ENCODE results near the gene CCDC40. TPM values are rescaled to one million over a fixed set of nuclear protein-coding genes. Genes with fewer than 3 reads are reported as not detected.
A peak's percentile ranks its signal among the peaks of the same experiment; 100 is the strongest.

Gene CCDC40
- total RNA-seq, 1 experiment from 2014 or later: 7.5 TPM

GRCh38 chr17:79987935-79988184 is 48.6 kb upstream of the CCDC40 start:
- ChIA-PET CTCF (interaction anchor here (0.6 to 1.0 kb wide), 3 partner anchors 42 to 180 kb away, joined by 3 to 5 read pairs (median 3); partner anchors contain the start of gene CBX4), POLR2A (ENCODE audit: unreplicated experiment) (interaction anchor here (0.7 to 0.9 kb wide), 2 partner anchors 148 to 242 kb away, joined by 4 to 6 read pairs; no protein-coding TSS in a partner anchor)
- DNase-seq: no peak
- Histone ChIP-seq H3K36me3 (ENCODE audit: low read depth, low read length) (no peaks in the 10 kb centered on the region), H3K27ac (ENCODE audit: low read length) (peak overlapping the region; percentile 45), H3K9me2 (replicated peaks; ENCODE audit: low read length) (no peaks in the 10 kb centered on the region), H3F3A (ENCODE audit: low read length, unreplicated experiment) (peaks cover 4% of the 10 kb centered on the region), H3K4me3 (ENCODE audit: low read length) (peak overlapping the region; percentile 51), H3K79me2 (ENCODE audit: low read length) (no peaks in the 10 kb centered on the region), H3K9me3 (ENCODE audit: low read length) (no peaks in the 10 kb centered on the region), H3K9ac (ENCODE audit: low read length) (peak overlapping the region; percentile 31), H4K20me1 (ENCODE audit: low read length) (no peaks in the 10 kb centered on the region), H2AFZ (ENCODE audit: low read length) (peak overlapping the region; percentile 45), H3K4me1 (ENCODE audit: insufficient read depth, low read length) (peaks cover 39% of the 10 kb centered on the region), H3K4me2 (ENCODE audit: low read length) (peak overlapping the region; percentile 79), H3K27me3 (ENCODE audit: low read length) (no peaks in the 10 kb centered on the region)
- TF ChIP-seq EZH2phosphoT487 (IDR thresholded peaks at IDR 0.05; ENCODE audit: borderline replicate concordance, low read length): no peak
- TF ChIP-seq EZH2 (IDR thresholded peaks at IDR 0.05; ENCODE audit: low read length, unreplicated experiment): no peak
- no peak for TF ChIP-seq CTCF (conservative IDR thresholded peaks at IDR 0.05; ENCODE audit: low read depth, low read length)
- no peak for ATAC-seq
- intact Hi-C loops (cut with micrococcal nuclease): loop anchor here (1.0 to 5.0 kb wide), 3 partner anchors 27 to 150 kb away; no protein-coding TSS in a partner anchor
- BruUV-seq (replicated peaks): TSS peak; percentile 19

- DNase-seq: peak; percentile 93
- peak; percentile 71 for ATAC-seq
- Histone ChIP-seq H3K27me3 (ENCODE audit: low read length) (no peaks in the 10 kb centered on the region), H3K9me2 (replicated peaks; ENCODE audit: low read length) (no peaks in the 10 kb centered on the region), H4K20me1 (ENCODE audit: low read length) (no peaks in the 10 kb centered on the region), H3K36me3 (ENCODE audit: low read depth, low read length) (no peaks in the 10 kb centered on the region), H3K9me3 (ENCODE audit: low read length) (no peaks in the 10 kb centered on the region), H3F3A (ENCODE audit: low read length, unreplicated experiment) (peaks cover 4% of the 10 kb centered on the region), H2AFZ (ENCODE audit: low read length) (peak overlapping the region; percentile 45), H3K9ac (ENCODE audit: low read length) (peak overlapping the region; percentile 31), H3K4me1 (ENCODE audit: insufficient read depth, low read length) (peaks cover 43% of the 10 kb centered on the region), H3K4me2 (ENCODE audit: low read length) (peak overlapping the region; percentile 79), H3K4me3 (ENCODE audit: low read length) (peak overlapping the region; percentile 51), H3K79me2 (ENCODE audit: low read length) (no peaks in the 10 kb centered on the region), H3K27ac (ENCODE audit: low read length) (peak overlapping the region; percentile 45)
- no TSS peak for BruUV-seq (replicated peaks)
- 0 out of 2 replicates have a peak, but pooled peaks have one; percentile 29 for TF ChIP-seq EZH2phosphoT487 (IDR thresholded peaks at IDR 0.05; ENCODE audit: borderline replicate concordance, low read length)
- no peak for TF ChIP-seq CTCF (conservative IDR thresholded peaks at IDR 0.05; ENCODE audit: low read depth, low read length)
- TF ChIP-seq EZH2 (IDR thresholded peaks at IDR 0.05; ENCODE audit: low read length, unreplicated experiment): no peak
- CTCF ChIA-PET: interaction anchor here (0.6 to 1.0 kb wide), 4 partner anchors 41 to 248 kb away, joined by 3 to 5 read pairs (median 4); partner anchors contain the start of gene CBX4
- intact Hi-C loops (cut with micrococcal nuclease): loop anchor here (1.0 to 5.0 kb wide), 3 partner anchors 27 to 150 kb away; no protein-coding TSS in a partner anchor
- POLR2A ChIA-PET (ENCODE audit: unreplicated experiment): interaction anchor here (0.6 to 0.9 kb wide), 3 partner anchors 46 to 149 kb away, joined by 3 to 4 read pairs (median 3); no protein-coding TSS in a partner anchor
Measured at GRCh38 chr17:79988185-79988971, 48.1 kb upstream of the CCDC40 start.
